ENCODE measurements around the gene SUCLA2. TPM values are rescaled to one million over a fixed set of nuclear protein-coding genes. Genes with fewer than 3 reads are reported as not detected.

Gene SUCLA2
- total and polyA plus RNA-seq, 2 of the 8 experiments (the other 6 are each of a cell fraction or from before 2014, with no cell fraction given): 23.5 to 78.8 TPM

GRCh38 chr13:47964863-47965262 is 36.2 kb downstream of the SUCLA2 start:
- no peaks in the 10 kb centered on the region for H3K4me1 ChIP-seq (replicated peaks in 1 of 4; ENCODE audit: control insufficient read depth in 3 of 4, insufficient read depth in 4 of 4, low read length in 3 of 4)
- no peak overlapping the region for H3K4ac ChIP-seq (replicated peaks; ENCODE audit: insufficient read length, low read depth, low read length)
- no peak for TF ChIP-seq SIRT6 (IDR thresholded peaks at IDR 0.05; ENCODE audit: low read length)
- TF ChIP-seq EGR1 (IDR thresholded peaks at IDR 0.05; ENCODE audit: borderline replicate concordance, low read depth, low read length): no peak
- no peak for TF ChIP-seq JUN (IDR thresholded peaks at IDR 0.05; ENCODE audit: low read depth, low read length)
- no peak for TF ChIP-seq CTBP2 (IDR thresholded peaks at IDR 0.05; ENCODE audit: borderline replicate concordance, insufficient read depth, insufficient read length, low read length)
- TF ChIP-seq NANOG (IDR thresholded peaks at IDR 0.05; ENCODE audit: insufficient read depth, low read depth, low read length, poor library complexity, severe bottlenecking): no peak
- TF ChIP-seq TAF7 (optimal IDR thresholded peaks at IDR 0.05; ENCODE audit: borderline replicate concordance, low read depth, low read length): no peak
- no peak for TF ChIP-seq RNF2 (IDR thresholded peaks at IDR 0.05; ENCODE audit: borderline replicate concordance, low read depth, low read length, missing control alignments, poor library complexity, severe bottlenecking)
- CTCF ChIA-PET (ENCODE audit: partially characterized antibody): interaction anchor here (0.8 kb wide), 1 partner anchor 50 kb away, joined by 3 read pairs; no protein-coding TSS in a partner anchor
- no peak overlapping the region for H3K56ac ChIP-seq (replicated peaks; ENCODE audit: insufficient read length, low read depth, low read length)
- H4K8ac ChIP-seq (ENCODE audit: extremely low read depth, insufficient read depth, low read length): no peak overlapping the region
- FAIRE-seq: no peak
- H2BK120ac ChIP-seq (replicated peaks; ENCODE audit: low read depth, low read length): no peak overlapping the region
- H3K27ac ChIP-seq (ENCODE audit: low read depth, low read length): no peak overlapping the region
- H2BK5ac ChIP-seq (ENCODE audit: low read depth, low read length): no peak overlapping the region
- no peak overlapping the region for H4K91ac ChIP-seq (replicated peaks; ENCODE audit: insufficient read length, low read length)
- POLR2A ChIA-PET (ENCODE audit: partially characterized antibody): interaction anchor here (0.8 kb wide), 1 partner anchor 73 kb away, joined by 4 read pairs; the partner anchor contains the start of gene NUDT15
- no peak overlapping the region for H3K4me3 ChIP-seq (ENCODE audit: extremely low read depth in 1 of 4, insufficient read depth in 2 of 4, low read depth in 3 of 4, low read length in 4 of 4)
- H2AK5ac ChIP-seq (ENCODE audit: low read depth, low read length): no peak overlapping the region
- no peak overlapping the region for H2BK12ac ChIP-seq (ENCODE audit: low read depth, low read length)
- H3K18ac ChIP-seq (ENCODE audit: extremely low read depth, low read length): no peak overlapping the region
- no peak overlapping the region for H3K4me2 ChIP-seq (ENCODE audit: insufficient read depth in 1 of 2, low read depth in 2 of 2, low read length in 2 of 2)
- H3K23ac ChIP-seq (ENCODE audit: insufficient read length): no peak overlapping the region
- H3K79me2 ChIP-seq (ENCODE audit: control insufficient read depth in 1 of 2, insufficient read depth in 2 of 2, low read length in 2 of 2): no peaks in the 10 kb centered on the region
- H3K14ac ChIP-seq (ENCODE audit: insufficient read length): no peak overlapping the region
- H4K20me1 ChIP-seq (replicated peaks in 1 of 2; ENCODE audit: control insufficient read depth in 1 of 2, insufficient read depth in 2 of 2, low read length in 2 of 2): no peaks in the 10 kb centered on the region
- no peak overlapping the region for H2BK15ac ChIP-seq (ENCODE audit: low read length)
- 97% methylated on average over 3 of the region's 3 CpGs; no CpG with 5 or more reads in 1 of the 2 experiments for WGBS, 2 experiments (ENCODE audit: extremely low coverage in 1 of 2, insufficient coverage in 1 of 2, insufficient read length in 1 of 2, insufficient replicate concordance in 2 of 2, low coverage in 1 of 2, low lambda C conversion rate in 2 of 2, missing lambda C conversion rate in 1 of 2)
- H3K9me3 ChIP-seq (ENCODE audit: insufficient read depth in 2 of 2, low read depth in 1 of 2, low read length in 1 of 2): peaks cover 21 to 24% of the 10 kb centered on the region in 2 experiments
- H3K79me1 ChIP-seq (ENCODE audit: low read depth, low read length): no peaks in the 10 kb centered on the region
- H3K27me3 ChIP-seq (replicated peaks in 1 of 4; ENCODE audit: control insufficient read depth in 3 of 4, extremely low read depth in 1 of 4, insufficient read depth in 3 of 4, low read length in 3 of 4): peaks cover 0 to 1% (median 0%) of the 10 kb centered on the region in 4 experiments; a peak in 1 of 7 replicates
- DNase-seq (ENCODE audit: low read depth in 1 of 2, low spot score in 2 of 2): no peak
- H3K36me3 ChIP-seq (ENCODE audit: control insufficient read depth in 2 of 4, insufficient read depth in 4 of 4, low read length in 3 of 4): peaks cover 0 to 64% (median 30%) of the 10 kb centered on the region in 4 experiments; a peak in 5 of 8 replicates
- H3K23me2 ChIP-seq (ENCODE audit: low read depth, low read length): no peaks in the 10 kb centered on the region
- no peak overlapping the region for H2AFZ ChIP-seq (ENCODE audit: low read length)
- no peak overlapping the region for H2BK20ac ChIP-seq (ENCODE audit: low read length)
- H3K9ac ChIP-seq (replicated peaks in 1 of 4; ENCODE audit: extremely low read depth in 1 of 4, low read depth in 3 of 4, low read length in 3 of 4): no peak overlapping the region
- H4K5ac ChIP-seq (ENCODE audit: insufficient read length, low read depth, low read length): no peak overlapping the region
